SH-SY5Y (cell line): ENCODE measurements around the gene TRIM60.

ENCODE experiments used
- GATA2 ChIP-seq: IDR thresholded peaks from 2 replicates; pipeline ENCODE4 v1.6.1; 2011; ENCODE audit warnings: mild to moderate bottlenecking, low read depth, low read length
- GATA3 ChIP-seq: IDR thresholded peaks from 2 replicates; pipeline ENCODE4 v1.6.1; 2011; ENCODE audit warnings: low read depth, mild to moderate bottlenecking, low read length, moderate library complexity

Gene TRIM60

GRCh38 chr4:165048170-165048569 lies 16.4 kb downstream of the TRIM60 start:
- TF ChIP-seq GATA3 (no peak), GATA2 (no peak)

GRCh38 chr4:165052627-165053026 lies 20.8 kb downstream of the TRIM60 start:
- TF ChIP-seq GATA3: no peak
- no peak for TF ChIP-seq GATA2

- TF ChIP-seq GATA3: no peak
- no peak for TF ChIP-seq GATA2
Observed at GRCh38 chr4:165053645-165054044, 21.8 kb downstream of the TRIM60 start, which contains the start of gene TRIM75. TSS of gene TRIM75 (plus strand) at chr4:165053866. CDS start at chr4:165059148, 5,282 bp downstream.

- TF ChIP-seq GATA2 (no peak), GATA3 (no peak)
Observed at GRCh38 chr4:165055601-165056000, 23.8 kb downstream of the TRIM60 start.

- no peak for TF ChIP-seq GATA2
- no peak for TF ChIP-seq GATA3
Observed at GRCh38 chr4:165058666-165059065, 26.9 kb downstream of the TRIM60 start.

GRCh38 chr4:165059386-165059785 lies 27.6 kb downstream of the TRIM60 start:
- TF ChIP-seq GATA3 (no peak), GATA2 (no peak)

GRCh38 chr4:165060938-165061337 lies 29.1 kb downstream of the TRIM60 start:
- no peak for TF ChIP-seq GATA2
- TF ChIP-seq GATA3: no peak

- no peak for TF ChIP-seq GATA3
- TF ChIP-seq GATA2: no peak
Observed at GRCh38 chr4:165070560-165070959, 38.8 kb downstream of the TRIM60 start.

- TF ChIP-seq GATA3: no peak
- TF ChIP-seq GATA2: no peak
Observed at GRCh38 chr4:165077034-165077578, 45.3 kb downstream of the TRIM60 start.

GRCh38 chr4:165079476-165079875 lies 47.7 kb downstream of the TRIM60 start:
- TF ChIP-seq GATA2: no peak
- TF ChIP-seq GATA3: no peak

GRCh38 chr4:165085946-165086345 lies 54.1 kb downstream of the TRIM60 start:
- TF ChIP-seq GATA2 (no peak), GATA3 (no peak)

GRCh38 chr4:165088366-165088765 lies 56.6 kb downstream of the TRIM60 start:
- TF ChIP-seq GATA2 (no peak), GATA3 (no peak)
